DMS53 treated with DMSO at 0.1 percent for 48 hours (cell line): ENCODE data around the gene IL1R1.
A peak's percentile ranks its signal among the peaks of the same experiment; 100 is the strongest.

Source experiments
- DNase-seq: peaks from one replicate; lab custom pipeline; 2025; ENCODE audit not compliant: unreplicated experiment; lab: John Stamatoyannopoulos, UW

IL1R1 gene

GRCh38 chr2:102194609-102195268, 52.2 kb downstream of the IL1R1 start:
- DNase-seq = no peak

- DNase-seq = no peak
These were observed 55.0 kb downstream of the IL1R1 start for GRCh38 chr2:102197389-102198137.

GRCh38 chr2:102200539-102200938, 58.0 kb downstream of the IL1R1 start:
- DNase-seq = no peak

- DNase-seq = no peak
These were observed 62.1 kb downstream of the IL1R1 start for GRCh38 chr2:102204638-102205037.

GRCh38 chr2:102206666-102207341, 64.3 kb downstream of the IL1R1 start:
- DNase-seq = no peak

GRCh38 chr2:102208774-102209173, 66.2 kb downstream of the IL1R1 start:
- DNase-seq = no peak

GRCh38 chr2:102209474-102209873, 66.9 kb downstream of the IL1R1 start:
- no peak for DNase-seq

- no peak for DNase-seq
These were observed 74.5 kb downstream of the IL1R1 start for GRCh38 chr2:102217032-102217431.

- no peak for DNase-seq
These were observed 82.5 kb downstream of the IL1R1 start for GRCh38 chr2:102224824-102225739.

- no peak for DNase-seq
These were observed 83.6 kb downstream of the IL1R1 start for GRCh38 chr2:102226171-102226570.

GRCh38 chr2:102226612-102227391, 84.3 kb downstream of the IL1R1 start:
- peak; percentile 89 for DNase-seq

GRCh38 chr2:102229141-102229769, 86.7 kb downstream of the IL1R1 start:
- no peak for DNase-seq
